WTC11 (cell line): ENCODE data around the gene TRIM59. TPM values are rescaled to one million over a fixed set of nuclear protein-coding genes. Genes with fewer than 3 reads are reported as not detected.

ENCODE experiments used
- ATF6 ChIP-seq: sonication (generic); formaldehyde crosslinking; IDR thresholded peaks from 2 replicates; pipeline ENCODE4 v1.8.1; 2023; ENCODE audit warnings: mild to moderate bottlenecking, missing genetic modification reagents
- CREB1 ChIP-seq: sonication (generic); formaldehyde crosslinking; IDR thresholded peaks from 2 replicates; pipeline ENCODE4 v1.8.0; 2023; ENCODE audit warnings: mild to moderate bottlenecking, missing genetic modification reagents
- ELF4 ChIP-seq: sonication (generic); formaldehyde crosslinking; IDR thresholded peaks from 2 replicates; pipeline ENCODE4 v1.8.1; 2022; ENCODE audit warnings: low read depth, mild to moderate bottlenecking, moderate library complexity, missing genetic modification reagents
- FOXJ3 ChIP-seq: sonication (generic); formaldehyde crosslinking; IDR thresholded peaks from 2 replicates; pipeline ENCODE4 v1.9.0; 2021; ENCODE audit warnings: missing genetic modification reagents, mild to moderate bottlenecking, borderline replicate concordance
- HMGXB4 ChIP-seq: sonication (generic); formaldehyde crosslinking; IDR thresholded peaks from 2 replicates; pipeline ENCODE4 v1.8.1; 2023; ENCODE audit warnings: mild to moderate bottlenecking, moderate library complexity, missing genetic modification reagents
- IRF1 ChIP-seq: sonication (generic); formaldehyde crosslinking; IDR thresholded peaks from 2 replicates; pipeline ENCODE4 v1.8.0; 2023; ENCODE audit warnings: missing genetic modification reagents
- IRF2 ChIP-seq: sonication (generic); formaldehyde crosslinking; IDR thresholded peaks from 2 replicates; pipeline ENCODE4 v1.8.0; 2022; ENCODE audit warnings: low read depth, missing genetic modification reagents, borderline replicate concordance
- JAZF1 ChIP-seq: fragments of 250-450 bp; sonication (Bioruptor Pico); IDR thresholded peaks from 2 replicates; pipeline ENCODE4 v1.9.0; 2021; ENCODE audit warnings: moderate library complexity, mild to moderate bottlenecking, inconsistent platforms
- MAX ChIP-seq: sonication (generic); formaldehyde crosslinking; IDR thresholded peaks from 2 replicates; pipeline ENCODE4 v1.8.0; 2022; ENCODE audit warnings: mild to moderate bottlenecking, missing genetic modification reagents
- MLX ChIP-seq: sonication (generic); formaldehyde crosslinking; IDR thresholded peaks from 2 replicates; pipeline ENCODE4 v1.8.1; 2023; ENCODE audit warnings: mild to moderate bottlenecking, missing genetic modification reagents, moderate library complexity
- NFYB ChIP-seq: sonication (generic); formaldehyde crosslinking; conservative IDR thresholded peaks from 2 replicates; pipeline ENCODE4 v1.8.0; 2022; ENCODE audit warnings: low read depth, missing genetic modification reagents
- NR2C2 ChIP-seq: sonication (generic); formaldehyde crosslinking; IDR thresholded peaks from 2 replicates; pipeline ENCODE4 v1.8.0; 2022; ENCODE audit warnings: mild to moderate bottlenecking, missing genetic modification reagents
- NR3C1 ChIP-seq: sonication (generic); formaldehyde crosslinking; conservative IDR thresholded peaks from 2 replicates; pipeline ENCODE4 v1.8.1; 2023; ENCODE audit warnings: low read depth, mild to moderate bottlenecking, missing genetic modification reagents
- PRDM15 ChIP-seq: sonication (generic); formaldehyde crosslinking; IDR thresholded peaks from 2 replicates; pipeline ENCODE4 v1.8.0; 2022; ENCODE audit warnings: missing genetic modification reagents
- PRRX2 ChIP-seq: fragments of 250-450 bp; sonication (Bioruptor Pico); IDR thresholded peaks from 2 replicates; pipeline ENCODE4 v1.8.0; 2021; ENCODE audit warnings: mild to moderate bottlenecking
- RELA ChIP-seq: sonication (generic); formaldehyde crosslinking; IDR thresholded peaks from 2 replicates; pipeline ENCODE4 v1.8.1; 2022; ENCODE audit warnings: missing genetic modification reagents, mild to moderate bottlenecking, borderline replicate concordance
- SOX15 ChIP-seq: fragments of 250-450 bp; sonication (Bioruptor Pico); IDR thresholded peaks from 2 replicates; pipeline ENCODE4 v1.9.0; 2021; ENCODE audit warnings: mild to moderate bottlenecking
- TCF7 ChIP-seq: sonication (generic); formaldehyde crosslinking; IDR thresholded peaks from 2 replicates; pipeline ENCODE4 v1.8.0; 2022; ENCODE audit warnings: mild to moderate bottlenecking, low read depth, missing genetic modification reagents, moderate library complexity
- TEAD4 ChIP-seq: sonication (generic); formaldehyde crosslinking; IDR thresholded peaks from 2 replicates; pipeline ENCODE4 v1.8.0; 2022; ENCODE audit warnings: mild to moderate bottlenecking, missing genetic modification reagents
- ZBTB21 ChIP-seq: sonication (generic); formaldehyde crosslinking; IDR thresholded peaks from 2 replicates; pipeline ENCODE4 v1.8.1; 2023; ENCODE audit warnings: mild to moderate bottlenecking, missing genetic modification reagents, borderline replicate concordance
- ZMAT4 ChIP-seq: fragments of 250-450 bp; sonication (Bioruptor Pico); IDR thresholded peaks from 2 replicates; pipeline ENCODE4 v1.9.0; 2021; ENCODE audit warnings: mild to moderate bottlenecking
- ZNF219 ChIP-seq: sonication (generic); formaldehyde crosslinking; IDR thresholded peaks from 2 replicates; pipeline ENCODE4 v1.8.0; 2023; ENCODE audit warnings: missing genetic modification reagents, mild to moderate bottlenecking, borderline replicate concordance
- ZNF263 ChIP-seq: sonication (generic); formaldehyde crosslinking; IDR thresholded peaks from 2 replicates; pipeline ENCODE4 v1.8.1; 2022; ENCODE audit warnings: low read depth, mild to moderate bottlenecking, moderate library complexity, missing genetic modification reagents
- ZNF512 ChIP-seq: sonication (generic); formaldehyde crosslinking; IDR thresholded peaks from 2 replicates; pipeline ENCODE4 v1.8.1; 2022; ENCODE audit warnings: missing genetic modification reagents, borderline replicate concordance
- ZSCAN18 ChIP-seq: fragments of 250-450 bp; sonication (Bioruptor Pico); IDR thresholded peaks from 2 replicates; pipeline ENCODE4 v2.1.2; 2022; ENCODE audit warnings: mild to moderate bottlenecking, moderate library complexity
- total RNA-seq: library from RNA; stranded (reverse); gene quantifications from 3 replicates; pipeline ENCODE4 v1.2.3, GENCODE V29; 2021

The TRIM59 gene
- total RNA-seq, 1 experiment from 2014 or later, result 32.4 TPM

- TF ChIP-seq CREB1 (peak; percentile 99), IRF2 (CRISPR knock-in tag) (no peak), SOX15 (no peak), ZMAT4 (no peak), ZSCAN18 (CRISPR knock-in tag) (no peak), TCF7 (peak; percentile 93), PRRX2 (no peak), ELF4 (CRISPR knock-in tag) (peak; percentile 99), NFYB (CRISPR knock-in tag) (peak; percentile 81), ZNF263 (CRISPR knock-in tag) (peak; percentile 89), HMGXB4 (CRISPR knock-in tag) (peak; percentile 98), NR3C1 (peak; percentile 98), IRF1 (peak; percentile 94), TEAD4 (CRISPR knock-in tag) (peak; percentile 89), RELA (peak; percentile 97), JAZF1 (no peak), ZBTB21 (CRISPR knock-in tag) (peak; percentile 98), PRDM15 (CRISPR knock-in tag) (peak; percentile 63), NR2C2 (peak; percentile 87), MLX (CRISPR knock-in tag) (peak; percentile 93; the same call in 1 of the 2 replicates), FOXJ3 (CRISPR knock-in tag) (peak; percentile 87; the same call in 1 of the 2 replicates), ZNF512 (no peak), MAX (CRISPR knock-in tag) (peak; percentile 100), ATF6 (peak; percentile 67; the same call in 1 of the 2 replicates), ZNF219 (CRISPR knock-in tag) (no peak; the same call in 1 of the 2 replicates)
Measured at GRCh38 chr3:160449636-160450598, at the start of gene TRIM59 (continued).
